Measurements from ENCODE around the gene NPEPPS. TPM values are rescaled to one million over a fixed set of nuclear protein-coding genes. Genes with fewer than 3 reads are reported as not detected.
A peak's percentile ranks its signal among the peaks of the same experiment; 100 is the strongest.
"Not testable (repeated sequence)": the region's sequence is repeated elsewhere in the genome, so short reads cannot be mapped to it uniquely, and the experiment has no call there.

The NPEPPS gene
- 181 TPM for total RNA-seq

GRCh38 chr17:47530557-47531232 is at the start of gene NPEPPS:
Gene NPEPPS, plus strand, starts transcription at chr17:47531108. Its CDS starts 193 bp downstream, at chr17:47531301.
- peak; percentile 94 for ATAC-seq

- ATAC-seq, result not testable (repeated sequence)
Observed at GRCh38 chr17:47491841-47492212, 39.1 kb upstream of the NPEPPS start.

- not testable (repeated sequence) for ATAC-seq
Observed at GRCh38 chr17:47499074-47499473, 31.8 kb upstream of the NPEPPS start.

GRCh38 chr17:47499494-47499893 is 31.4 kb upstream of the NPEPPS start:
- not testable (repeated sequence) for ATAC-seq

GRCh38 chr17:47500620-47501019 is 30.3 kb upstream of the NPEPPS start:
- peak; percentile 36 for ATAC-seq

GRCh38 chr17:47502122-47502731 is 28.7 kb upstream of the NPEPPS start:
- peak; percentile 96 for ATAC-seq

GRCh38 chr17:47502776-47503455 is 28.0 kb upstream of the NPEPPS start:
- ATAC-seq, result peak; percentile 75

GRCh38 chr17:47511701-47512146 is 19.2 kb upstream of the NPEPPS start:
- peak; percentile 52 for ATAC-seq

- peak; percentile 55 for ATAC-seq
Observed at GRCh38 chr17:47513301-47513700, 17.6 kb upstream of the NPEPPS start.

- peak; percentile 94 for ATAC-seq
Observed at GRCh38 chr17:47518880-47519279, 12.0 kb upstream of the NPEPPS start.

GRCh38 chr17:47519365-47519764 is 11.5 kb upstream of the NPEPPS start:
- ATAC-seq, result not testable (repeated sequence)

- ATAC-seq, result not testable (repeated sequence)
Observed at GRCh38 chr17:47520279-47520678, 10.6 kb upstream of the NPEPPS start.

- peak; percentile 10 for ATAC-seq
Observed at GRCh38 chr17:47521434-47521833, 9.5 kb upstream of the NPEPPS start.

- not testable (repeated sequence) for ATAC-seq
Observed at GRCh38 chr17:47522341-47522740, 8.6 kb upstream of the NPEPPS start.

GRCh38 chr17:47531233-47531820 is 419 bp downstream of the NPEPPS start:
- peak; percentile 47 for ATAC-seq

- not testable (repeated sequence) for ATAC-seq
Observed at GRCh38 chr17:47539085-47539484, 8.2 kb downstream of the NPEPPS start.

- ATAC-seq, result not testable (repeated sequence)
Observed at GRCh38 chr17:47541676-47542075, 10.8 kb downstream of the NPEPPS start.

- ATAC-seq, result not testable (repeated sequence)
Observed at GRCh38 chr17:47544327-47544726, 13.4 kb downstream of the NPEPPS start.

GRCh38 chr17:47554733-47555132 is 23.8 kb downstream of the NPEPPS start:
- peak; percentile 31 for ATAC-seq

- ATAC-seq, result not testable (repeated sequence)
Observed at GRCh38 chr17:47556108-47556507, 25.2 kb downstream of the NPEPPS start.

- ATAC-seq, result not testable (repeated sequence)
Observed at GRCh38 chr17:47560517-47561043, 29.7 kb downstream of the NPEPPS start.

GRCh38 chr17:47561698-47562405 is 30.9 kb downstream of the NPEPPS start:
- ATAC-seq, result not testable (repeated sequence)

Data from esophagus mucosa (tissue), 1 donor.